Activated CD8-positive, alpha-beta T cell treated with anti-CD3 and anti-CD28 coated beads for 36 hours (primary cell): ENCODE measurements around the gene XXYLT1. TPM values are rescaled to one million over a fixed set of nuclear protein-coding genes. Genes with fewer than 3 reads are reported as not detected.
"Not testable (repeated sequence)": the region's sequence is repeated elsewhere in the genome, so short reads cannot be mapped to it uniquely, and the experiment has no call there.

Experiments used
- ATAC-seq: fragments of 200-7000 bp; cut with Tn5 transposase; one replicate; pipeline ENCODE4 v1.10.0; 2021; ENCODE audit warnings: mild to moderate bottlenecking, moderate library complexity
- CTCF ChIA-PET: fragments of 350-600 bp; sonication (Branson Sonifier 250); formaldehyde crosslinking; loops from one replicate; lab custom pipeline; 2021; ENCODE audit warnings: antibody characterized with exemption; lab: Charles Lee
- POLR2A ChIA-PET: fragments of 350-600 bp; sonication (Branson Sonifier 250); formaldehyde crosslinking; loops from one replicate; lab custom pipeline; 2021; ENCODE audit warnings: antibody characterized with exemption; lab: Charles Lee
- DNase-seq: peaks from one replicate; pipeline ENCODE4 v3.0.0-alpha.2; 2020
- H3K27ac Mint-ChIP-seq: one replicate; pipeline ENCODE4 v1.8.0; 2021; ENCODE audit warnings: mild to moderate bottlenecking, mixed read lengths
- H3K27me3 Mint-ChIP-seq: one replicate; pipeline ENCODE4 v1.8.0; 2021; ENCODE audit warnings: mixed read lengths
- H3K36me3 Mint-ChIP-seq: one replicate; pipeline ENCODE4 v1.8.0; 2021; ENCODE audit warnings: low read depth, mixed read lengths
- H3K4me1 Mint-ChIP-seq: one replicate; pipeline ENCODE4 v1.8.0; 2021; ENCODE audit warnings: low read depth, mixed read lengths
- H3K4me3 Mint-ChIP-seq: one replicate; pipeline ENCODE4 v1.8.0; 2021; ENCODE audit warnings: mild to moderate bottlenecking, moderate library complexity, mixed read lengths
- H3K9me3 Mint-ChIP-seq: one replicate; pipeline ENCODE4 v1.8.0; 2021; ENCODE audit warnings: mixed read lengths
- CTCF ChIP-seq: fragments of 200-600 bp; IDR thresholded peaks from one replicate; pipeline ENCODE4 v1.8.0; 2022; ENCODE audit warnings: antibody characterized with exemption, mild to moderate bottlenecking
- intact Hi-C: fragments of 100-400 bp; cut with micrococcal nuclease; formaldehyde crosslinking; loops from one replicate; pipeline ENCODE4 v1.10.0; 2022
- total RNA-seq, 2 experiments: library from RNA; stranded (reverse); gene quantifications; one replicate each; pipeline ENCODE4 v1.2.3, GENCODE V29; 2021

Gene XXYLT1
- total RNA-seq, 2 experiments from 2014 or later: 8.4 to 9.6 TPM

- Mint-ChIP-seq H3K36me3 (no peaks in the 10 kb centered on the region), H3K4me3 (no peak overlapping the region), H3K27me3 (no peaks in the 10 kb centered on the region), H3K4me1 (peaks cover 9% of the 10 kb centered on the region), H3K9me3 (no peaks in the 10 kb centered on the region), H3K27ac (no peak overlapping the region)
- TF ChIP-seq CTCF: no peak
- DNase-seq: no peak
- ChIA-PET CTCF (no interaction called here), POLR2A (no interaction called here)
- intact Hi-C loops: no loop called here
- no peak for ATAC-seq
These were observed 175.8 kb downstream of the XXYLT1 start for GRCh38 chr3:195095035-195095703.

GRCh38 chr3:195094191-195094921, 176.6 kb downstream of the XXYLT1 start:
- ChIA-PET POLR2A (no interaction called here), CTCF (no interaction called here)
- Mint-ChIP-seq H3K27me3 (no peaks in the 10 kb centered on the region), H3K27ac (no peak overlapping the region), H3K36me3 (no peaks in the 10 kb centered on the region), H3K9me3 (no peaks in the 10 kb centered on the region), H3K4me3 (no peak overlapping the region), H3K4me1 (peaks cover 9% of the 10 kb centered on the region)
- DNase-seq (no peak), ATAC-seq (no peak)
- intact Hi-C loops: no loop called here
- no peak for TF ChIP-seq CTCF

- intact Hi-C loops: no loop called here
These were observed 177.2 kb downstream of the XXYLT1 start for GRCh38 chr3:195093731-195094130.

GRCh38 chr3:195087840-195088601, 182.9 kb downstream of the XXYLT1 start:
- DNase-seq, H3K4me1 Mint-ChIP-seq, intact Hi-C loops, POLR2A ChIA-PET, H3K27me3 Mint-ChIP-seq, ATAC-seq, H3K36me3 Mint-ChIP-seq, H3K9me3 Mint-ChIP-seq: not testable (repeated sequence)
- Mint-ChIP-seq H3K4me3 (peak overlapping the region; percentile 50), H3K27ac (peak overlapping the region; percentile 16)
- CTCF ChIA-PET: interaction anchor here (0.9 kb wide), 1 partner anchor 19 kb away, joined by 3 read pairs; no protein-coding TSS in a partner anchor

More at GRCh38 chr3:195093731-195094130, 177.2 kb downstream of the XXYLT1 start:
- TF ChIP-seq CTCF: no peak
- POLR2A ChIA-PET: interaction anchor here (0.6 kb wide), 1 partner anchor 91 kb away, joined by 3 read pairs; no protein-coding TSS in a partner anchor
- Mint-ChIP-seq H3K9me3 (no peaks in the 10 kb centered on the region), H3K27ac (no peak overlapping the region), H3K36me3 (no peaks in the 10 kb centered on the region), H3K27me3 (no peaks in the 10 kb centered on the region), H3K4me1 (peaks cover 9% of the 10 kb centered on the region), H3K4me3 (no peak overlapping the region)
- no peak for ATAC-seq
- CTCF ChIA-PET: no interaction called here
- no peak for DNase-seq

- Mint-ChIP-seq H3K4me1 (peaks cover 5% of the 10 kb centered on the region), H3K9me3 (no peaks in the 10 kb centered on the region), H3K27ac (peak overlapping the region; percentile 16), H3K4me3 (peak overlapping the region; percentile 50), H3K36me3 (no peaks in the 10 kb centered on the region), H3K27me3 (no peaks in the 10 kb centered on the region)
- intact Hi-C loops: no loop called here
- ATAC-seq (no peak), DNase-seq (no peak)
- ChIA-PET CTCF (interaction anchor here (0.9 kb wide), 1 partner anchor 19 kb away, joined by 3 read pairs; no protein-coding TSS in a partner anchor), POLR2A (no interaction called here)
- no peak for TF ChIP-seq CTCF
These were observed 183.6 kb downstream of the XXYLT1 start for GRCh38 chr3:195087328-195087727.
